Gastrocnemius medialis (tissue), 4 donors: ENCODE results near the gene CCNI. TPM values are rescaled to one million over a fixed set of nuclear protein-coding genes. Genes with fewer than 3 reads are reported as not detected.
"Not testable (repeated sequence)": the region's sequence is repeated elsewhere in the genome, so short reads cannot be mapped to it uniquely, and the experiment has no call there.

Source experiments
- ATAC-seq, 2 donors: fragments of 150-250 bp; one replicate each; pipeline ENCODE4 v1.9.1; 2016
- DNase-seq, 2 donors: peaks; one replicate each; pipeline ENCODE4 v3.0.0-alpha.2; 2019
- H3K27ac ChIP-seq, 4 donors: fragments of 200-600 bp; sonication (generic); 1 replicate in 1 of 4; 2 replicates in 3 of 4; pipeline ENCODE4 v1.5.1; 2016 to 2018; ENCODE audit warnings: mild to moderate bottlenecking in 2 of 4, moderate library complexity in 1 of 4
- H3K27me3 ChIP-seq, 3 donors: fragments of 200-600 bp; sonication (generic) in 2 of 3; 1 replicate in 1 of 3; 2 replicates in 2 of 3; pipeline versions ENCODE4 v1.5.1 to v1.6.0; 2016 to 2019; ENCODE audit warnings: mild to moderate bottlenecking in 1 of 3, moderate library complexity in 1 of 3
- H3K36me3 ChIP-seq, 2 donors: fragments of 200-600 bp; sonication (generic) in 1 of 2; one replicate each; pipeline ENCODE4 v1.5.1; 2017 to 2018
- H3K4me1 ChIP-seq, 2 donors: fragments of 200-600 bp; sonication (generic) in 1 of 2; one replicate each; pipeline ENCODE4 v1.5.1; 2016 to 2017; ENCODE audit warnings: mild to moderate bottlenecking in 2 of 2
- H3K4me3 ChIP-seq, 4 donors: fragments of 200-600 bp; sonication (generic) in 3 of 4; 1 replicate in 1 of 4; 2 replicates in 3 of 4; pipeline ENCODE4 v1.5.1; 2016 to 2019; ENCODE audit warnings: mild to moderate bottlenecking in 2 of 4
- H3K9me3 ChIP-seq, 3 donors: fragments of 200-600 bp; sonication (generic) in 2 of 3; 1 replicate in 1 of 3; 2 replicates in 2 of 3; pipeline ENCODE4 v1.5.1; 2016 to 2019
- CTCF ChIP-seq, 5 experiments: fragments of 450-650 bp in 3 of 5; fragments of 200-600 bp in 2 of 5; sonication (generic) in 2 of 5; IDR thresholded peaks in 4 of 5; conservative IDR thresholded peaks in 1 of 5; 1 replicate in 4 of 5; 2 replicates in 1 of 5; pipeline ENCODE4 v1.5.1; 2016 to 2019; ENCODE audit warnings: antibody characterized with exemption in 5 of 5, mild to moderate bottlenecking in 3 of 5, moderate library complexity in 3 of 5
- POLR2A ChIP-seq, 2 donors: fragments of 450-650 bp; IDR thresholded peaks; one replicate each; pipeline ENCODE4 v1.6.1; 2017; ENCODE audit warnings: antibody characterized with exemption in 2 of 2, mild to moderate bottlenecking in 2 of 2, moderate library complexity in 2 of 2
- in situ Hi-C, 4 donors: fragments of 200-750 bp; cut with MboI; loops; one replicate each; pipeline versions ENCODE4 v1.15.0 to v1.8.0; 2017; ENCODE audit warnings: low sequenced_read_pairs in 4 of 4
- intact Hi-C: fragments of 100-400 bp; cut with DNase I; formaldehyde crosslinking; loops from one replicate; pipeline ENCODE4 v1.15.1; 2023; ENCODE audit warnings: low total_unique reads
- total RNA-seq, 4 donors: library from RNA; depleted of rRNA; stranded (reverse); fragments of >200 nt; gene quantifications; one replicate each; pipeline versions ENCODE4 v1.1.0 to v1.2.3, GENCODE V29; 2016

Gene CCNI
- total RNA-seq, 4 donors from 2014 or later, result 82.8 to 138 (median 129) TPM

DNA sequence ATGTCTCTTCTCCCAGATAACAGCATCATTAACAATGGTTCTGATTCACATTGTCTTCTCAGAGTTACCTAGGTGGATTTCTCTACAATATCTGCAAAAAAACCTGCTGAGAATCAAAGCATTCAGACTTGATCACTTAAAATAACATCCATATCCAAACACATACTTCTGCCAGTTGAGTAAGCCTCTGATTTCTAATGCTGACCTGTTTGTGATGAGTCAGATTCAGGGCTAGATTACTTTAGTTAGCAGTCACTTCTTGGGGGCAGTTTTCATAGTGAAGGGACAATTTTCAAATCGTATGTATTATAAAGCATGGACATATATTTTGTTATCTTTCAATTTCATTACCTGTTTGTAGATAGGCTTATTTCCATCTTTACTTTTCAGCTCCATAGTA lies 35.5 kb downstream of the CCNI start:
- peaks cover 10 to 11% of the 10 kb centered on the region in 2 donors for H3K4me1 ChIP-seq
- intact Hi-C loops (no loop called here), in situ Hi-C loops (loop anchor here in 3 of 4 donors (25.0 kb wide), 1 partner anchor 528 kb away; no protein-coding TSS in a partner anchor)
- H3K27ac ChIP-seq, result no peak overlapping the region
- DNase-seq, result no peak
- H3K36me3 ChIP-seq, result peaks cover 0 to under 1% of the 10 kb centered on the region in 2 donors
- ATAC-seq, result no peak
- no peak overlapping the region for H3K4me3 ChIP-seq
- TF ChIP-seq POLR2A (IDR thresholded peaks at IDR 0.05), result no peak
- no peak for TF ChIP-seq CTCF (IDR thresholded peaks at IDR 0.05 in 4 of 5, conservative IDR thresholded peaks at IDR 0.05 in 1 of 5)
- H3K27me3 ChIP-seq, result no peaks in the 10 kb centered on the region
- no peaks in the 10 kb centered on the region for H3K9me3 ChIP-seq

GRCh38 chr4:77039796-77040195 lies 36.0 kb downstream of the CCNI start:
- intact Hi-C loops (no loop called here), in situ Hi-C loops (loop anchor here in 3 of 4 donors (25.0 kb wide), 1 partner anchor 527 kb away; no protein-coding TSS in a partner anchor)
- Histone ChIP-seq H3K36me3 (peaks cover 0 to 6% of the 10 kb centered on the region in 2 donors), H3K27ac (no peak overlapping the region), H3K27me3 (no peaks in the 10 kb centered on the region), H3K4me1 (peaks cover 10 to 11% of the 10 kb centered on the region in 2 donors), H3K4me3 (no peak overlapping the region), H3K9me3 (no peaks in the 10 kb centered on the region)
- DNase-seq, result no peak
- no peak for ATAC-seq
- no peak for TF ChIP-seq CTCF (IDR thresholded peaks at IDR 0.05 in 4 of 5, conservative IDR thresholded peaks at IDR 0.05 in 1 of 5)
- TF ChIP-seq POLR2A (IDR thresholded peaks at IDR 0.05), result no peak

DNA sequence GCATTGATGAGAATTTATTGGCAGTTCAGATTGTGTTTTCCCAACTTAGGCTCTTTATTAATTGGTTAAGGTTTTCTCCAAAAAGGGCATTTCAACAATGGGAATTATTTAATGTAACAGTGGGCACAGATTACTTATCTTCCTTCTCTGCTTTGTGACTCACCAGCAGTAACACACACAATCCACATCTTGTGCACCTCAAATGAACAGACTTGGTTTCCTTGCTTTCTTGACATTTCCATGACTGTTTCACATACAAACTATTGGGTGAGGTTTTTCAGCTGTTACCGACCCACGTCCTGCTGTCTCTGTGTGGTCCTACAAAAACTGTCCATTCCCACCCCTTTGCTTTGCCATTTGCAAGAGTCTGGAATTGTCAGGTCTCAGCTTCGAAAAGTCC lies 38.1 kb downstream of the CCNI start:
- Histone ChIP-seq H3K27ac (no peak overlapping the region), H3K36me3 (peaks cover 0 to 21% of the 10 kb centered on the region in 2 donors), H3K27me3 (no peaks in the 10 kb centered on the region), H3K4me3 (no peak overlapping the region), H3K4me1 (no peaks in the 10 kb centered on the region), H3K9me3 (no peaks in the 10 kb centered on the region)
- ATAC-seq, result no peak
- in situ Hi-C loops, result loop anchor here in 3 of 4 donors (25.0 kb wide), 1 partner anchor 525 kb away; no protein-coding TSS in a partner anchor
- TF ChIP-seq POLR2A (IDR thresholded peaks at IDR 0.05), result no peak
- TF ChIP-seq CTCF (IDR thresholded peaks at IDR 0.05 in 4 of 5, conservative IDR thresholded peaks at IDR 0.05 in 1 of 5), result no peak
- intact Hi-C loops, result no loop called here
- no peak for DNase-seq

DNA sequence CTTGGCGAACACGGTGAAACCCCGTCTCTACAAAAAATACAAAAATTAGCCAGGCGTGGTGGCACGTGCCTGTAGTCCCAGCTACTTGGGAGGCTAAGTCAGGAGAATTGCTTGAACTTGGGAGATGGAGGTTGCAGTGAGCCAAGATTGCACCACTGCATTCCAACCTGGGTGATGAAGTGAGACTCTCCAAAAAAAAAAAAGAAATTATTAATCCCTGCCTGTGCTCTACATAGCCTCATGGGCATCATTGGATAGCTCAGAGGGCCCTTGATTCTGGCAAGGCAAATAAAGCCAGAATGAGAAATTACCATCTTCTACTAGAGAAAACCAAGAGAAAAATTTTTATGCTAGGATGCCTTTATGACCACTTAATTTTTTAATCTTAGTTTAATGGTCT lies 38.6 kb downstream of the CCNI start:
- H3K9me3 ChIP-seq, DNase-seq, H3K4me3 ChIP-seq, H3K27ac ChIP-seq, H3K4me1 ChIP-seq, ATAC-seq, intact Hi-C loops, H3K27me3 ChIP-seq: not testable (repeated sequence)
- in situ Hi-C loops, result loop anchor here in 3 of 4 donors (25.0 kb wide), 1 partner anchor 525 kb away; no protein-coding TSS in a partner anchor
- H3K36me3 ChIP-seq, result peaks cover 0 to 21% of the 10 kb centered on the region in 2 donors

DNA sequence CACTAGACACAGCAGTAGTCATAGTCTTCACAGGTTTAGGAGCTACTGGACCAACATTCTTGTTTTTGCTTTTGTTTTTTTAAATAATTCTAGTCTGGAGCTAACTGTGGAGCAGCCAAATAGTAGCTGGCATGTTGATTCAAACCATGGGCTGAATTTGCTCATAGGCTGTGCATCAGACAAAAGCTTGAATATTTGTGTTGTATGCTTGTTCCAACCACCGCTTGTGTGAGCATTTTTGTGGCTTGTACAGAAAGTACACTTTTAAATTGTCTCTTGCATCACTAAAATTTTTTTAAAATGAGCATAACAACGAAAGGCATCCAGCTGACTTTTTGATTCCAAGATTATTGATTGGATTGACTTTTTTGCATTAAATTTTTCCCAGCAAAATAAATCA lies 39.6 kb downstream of the CCNI start:
- TF ChIP-seq POLR2A (IDR thresholded peaks at IDR 0.05), result no peak
- no peak for TF ChIP-seq CTCF (IDR thresholded peaks at IDR 0.05 in 4 of 5, conservative IDR thresholded peaks at IDR 0.05 in 1 of 5)

More for the DNA sequence above, 39.6 kb downstream of the CCNI start:
- Histone ChIP-seq H3K4me3 (no peak overlapping the region), H3K27ac (no peak overlapping the region), H3K36me3 (peaks cover 0 to 30% of the 10 kb centered on the region in 2 donors), H3K27me3 (no peaks in the 10 kb centered on the region), H3K4me1 (no peaks in the 10 kb centered on the region), H3K9me3 (no peaks in the 10 kb centered on the region)
- no peak for ATAC-seq
- in situ Hi-C loops, result loop anchor here in 3 of 4 donors (25.0 kb wide), 1 partner anchor 524 kb away; no protein-coding TSS in a partner anchor
- no peak for DNase-seq
- intact Hi-C loops, result no loop called here
